SK-N-SH (cell line): ENCODE results near the gene GOT1.

Source experiments
- CTCF ChIP-seq: fragments of 200-600 bp; sonication (generic); IDR thresholded peaks from 2 replicates; pipeline ENCODE4 v1.6.1; 2017; ENCODE audit warnings: antibody characterized with exemption, mild to moderate bottlenecking, moderate library complexity
- MEF2A ChIP-seq: IDR thresholded peaks from 2 replicates; pipeline ENCODE4 v1.4.0; 2012; ENCODE audit warnings: low read depth, borderline replicate concordance
- NRF1 ChIP-seq: IDR thresholded peaks from 2 replicates; pipeline ENCODE4 v1.6.1; 2012; ENCODE audit warnings: low read depth, mild to moderate bottlenecking, low read length
- POLR2AphosphoS5 ChIP-seq: IDR thresholded peaks from 2 replicates; pipeline ENCODE4 v1.6.1; 2012; ENCODE audit warnings: low read depth, low read length
- REST ChIP-seq: IDR thresholded peaks from 2 replicates; pipeline ENCODE4 v1.6.1; 2012; ENCODE audit warnings: mild to moderate bottlenecking, low read depth, low read length, moderate library complexity
- TAF1 ChIP-seq: IDR thresholded peaks from 2 replicates; pipeline ENCODE4 v1.6.1; 2012; ENCODE audit warnings: low read depth, mild to moderate bottlenecking, low read length, moderate library complexity, borderline replicate concordance
- YY1 ChIP-seq: IDR thresholded peaks from 2 replicates; pipeline ENCODE4 v1.4.0; 2012; ENCODE audit warnings: low read depth, mild to moderate bottlenecking

- TF ChIP-seq CTCF: no peak
- no peak for TF ChIP-seq POLR2AphosphoS5
- TF ChIP-seq REST: no peak
- TF ChIP-seq NRF1: no peak
- no peak for TF ChIP-seq MEF2A
- no peak for TF ChIP-seq TAF1
- no peak for TF ChIP-seq YY1
Measured at GRCh38 chr10:99347672-99348071, 82.8 kb downstream of the GOT1 start.
